T1000 (cell line): ENCODE results near the gene RYR3.
"Not testable (repeated sequence)": the region's sequence is repeated elsewhere in the genome, so short reads cannot be mapped to it uniquely, and the experiment has no call there.

Experiments used
- DNase-seq: peaks from one replicate; lab custom pipeline; 2025; ENCODE audit warnings: mixed read lengths; lab: John Stamatoyannopoulos, UW

Gene RYR3

GRCh38 chr15:33516563-33516962 is 205.8 kb downstream of the RYR3 start:
- no peak for DNase-seq

GRCh38 chr15:33517944-33518343 is 207.2 kb downstream of the RYR3 start:
- no peak for DNase-seq

- no peak for DNase-seq
Observed at GRCh38 chr15:33518421-33518820, 207.7 kb downstream of the RYR3 start.

GRCh38 chr15:33524274-33524673 is 213.5 kb downstream of the RYR3 start:
- DNase-seq: no peak

- DNase-seq: no peak
Observed at GRCh38 chr15:33526532-33526931, 215.8 kb downstream of the RYR3 start.

- DNase-seq: no peak
Observed at GRCh38 chr15:33533197-33533596, 222.4 kb downstream of the RYR3 start.

GRCh38 chr15:33534642-33535041 is 223.9 kb downstream of the RYR3 start:
- DNase-seq: no peak

- DNase-seq: no peak
Observed at GRCh38 chr15:33535135-33535534, 224.4 kb downstream of the RYR3 start.

GRCh38 chr15:33539825-33540573 is 229.2 kb downstream of the RYR3 start:
- no peak for DNase-seq

- no peak for DNase-seq
Observed at GRCh38 chr15:33543957-33544356, 233.2 kb downstream of the RYR3 start.

GRCh38 chr15:33545866-33546265 is 235.1 kb downstream of the RYR3 start:
- no peak for DNase-seq

- DNase-seq: no peak
Observed at GRCh38 chr15:33547876-33548275, 237.1 kb downstream of the RYR3 start.

GRCh38 chr15:33551860-33552259 is 241.1 kb downstream of the RYR3 start:
- DNase-seq: no peak

GRCh38 chr15:33553157-33553556 is 242.4 kb downstream of the RYR3 start:
- no peak for DNase-seq

GRCh38 chr15:33559207-33559890 is 248.6 kb downstream of the RYR3 start:
- DNase-seq: no peak

GRCh38 chr15:33561407-33561806 is 250.6 kb downstream of the RYR3 start:
- no peak for DNase-seq

GRCh38 chr15:33561967-33562366 is 251.2 kb downstream of the RYR3 start:
- no peak for DNase-seq

GRCh38 chr15:33565094-33565493 is 254.3 kb downstream of the RYR3 start:
- DNase-seq: no peak

- DNase-seq: no peak
Observed at GRCh38 chr15:33567652-33568051, 256.9 kb downstream of the RYR3 start.

GRCh38 chr15:33569036-33569435 is 258.3 kb downstream of the RYR3 start:
- DNase-seq: no peak

GRCh38 chr15:33577911-33578310 is 267.1 kb downstream of the RYR3 start:
- DNase-seq: not testable (repeated sequence)

- DNase-seq: peak; percentile 3
Observed at GRCh38 chr15:33580526-33580925, 269.8 kb downstream of the RYR3 start.

- DNase-seq: no peak
Observed at GRCh38 chr15:33581032-33581431, 270.3 kb downstream of the RYR3 start.

- no peak for DNase-seq
Observed at GRCh38 chr15:33584797-33585196, 274.0 kb downstream of the RYR3 start.
